Activated effector memory CD4-positive, alpha-beta T cell treated with anti-CD3 and anti-CD28 coated beads, Interleukin-2, amount 50 U/mL, for 16 hours (primary cell): ENCODE results near the gene KATNAL1.

Source experiments
- DNase-seq: peaks from one replicate; pipeline ENCODE4 v3.0.0-alpha.2; 2020

The KATNAL1 gene

GRCh38 chr13:30332456-30333143 lies 25.2 kb upstream of the KATNAL1 start:
- no peak for DNase-seq

- no peak for DNase-seq
Observed at GRCh38 chr13:30331331-30331771, 24.0 kb upstream of the KATNAL1 start.

- no peak for DNase-seq
Observed at GRCh38 chr13:30329009-30329585, 21.7 kb upstream of the KATNAL1 start.

- DNase-seq = no peak
Observed at GRCh38 chr13:30325668-30326067, 18.3 kb upstream of the KATNAL1 start.

- no peak for DNase-seq
Observed at GRCh38 chr13:30323524-30323923, 16.2 kb upstream of the KATNAL1 start.

GRCh38 chr13:30322428-30322827 lies 15.1 kb upstream of the KATNAL1 start:
- no peak for DNase-seq

- DNase-seq = no peak
Observed at GRCh38 chr13:30321256-30321655, 13.9 kb upstream of the KATNAL1 start.

GRCh38 chr13:30319655-30320054 lies 12.3 kb upstream of the KATNAL1 start:
- no peak for DNase-seq

- no peak for DNase-seq
Observed at GRCh38 chr13:30319130-30319529, 11.8 kb upstream of the KATNAL1 start.

GRCh38 chr13:30318026-30318425 lies 10.7 kb upstream of the KATNAL1 start:
- DNase-seq = no peak

- no peak for DNase-seq
Observed at GRCh38 chr13:30314562-30314961, 7.2 kb upstream of the KATNAL1 start.

GRCh38 chr13:30314069-30314468 lies 6.7 kb upstream of the KATNAL1 start:
- no peak for DNase-seq

- DNase-seq = no peak
Observed at GRCh38 chr13:30313311-30313710, 6.0 kb upstream of the KATNAL1 start.

GRCh38 chr13:30312904-30313303 lies 5.6 kb upstream of the KATNAL1 start:
- no peak for DNase-seq

- no peak for DNase-seq
Observed at GRCh38 chr13:30308548-30308947, 1.2 kb upstream of the KATNAL1 start.

- DNase-seq = no peak
Observed at GRCh38 chr13:30307971-30308290, 580 bp upstream of the KATNAL1 start.

GRCh38 chr13:30306762-30307193 lies 573 bp downstream of the KATNAL1 start:
- peak; percentile 95 for DNase-seq

GRCh38 chr13:30305456-30305970 lies 1.8 kb downstream of the KATNAL1 start:
- no peak for DNase-seq

- DNase-seq = no peak
Observed at GRCh38 chr13:30303269-30303668, 4.1 kb downstream of the KATNAL1 start.

GRCh38 chr13:30301827-30302226 lies 5.5 kb downstream of the KATNAL1 start:
- DNase-seq = no peak

GRCh38 chr13:30300596-30300995 lies 6.8 kb downstream of the KATNAL1 start:
- DNase-seq = no peak

GRCh38 chr13:30299786-30300185 lies 7.6 kb downstream of the KATNAL1 start:
- DNase-seq = no peak

- DNase-seq = no peak
Observed at GRCh38 chr13:30295116-30295515, 12.2 kb downstream of the KATNAL1 start.

- no peak for DNase-seq
Observed at GRCh38 chr13:30294004-30294403, 13.3 kb downstream of the KATNAL1 start.

GRCh38 chr13:30292325-30292724 lies 15.0 kb downstream of the KATNAL1 start:
- no peak for DNase-seq
